Activated naive CD4-positive, alpha-beta T cell treated with anti-CD3 and anti-CD28 coated beads, Interleukin-2, amount 50 U/mL, for 72 hours (primary cell): Measurements from ENCODE around the gene GMNN. TPM values are rescaled to one million over a fixed set of nuclear protein-coding genes. Genes with fewer than 3 reads are reported as not detected.
A peak's percentile ranks its signal among the peaks of the same experiment; 100 is the strongest.

Experiments used
- ATAC-seq, 2 donors: fragments of 150-1000 bp; cut with Tn5 transposase; 2 replicates each; pipeline ENCODE4 v1.10.0; 2021; ENCODE audit warnings: mild to moderate bottlenecking in 2 of 2, moderate library complexity in 2 of 2
- DNase-seq, 2 donors: peaks; one replicate each; pipeline ENCODE4 v3.0.0; 2021 to 2022; ENCODE audit warnings: low spot score in 2 of 2
- H3K27ac Mint-ChIP-seq, 2 donors: one replicate each; pipeline ENCODE4 v1.8.0; 2022; ENCODE audit warnings: mild to moderate bottlenecking in 2 of 2, mixed read lengths in 2 of 2
- H3K36me3 Mint-ChIP-seq, 2 donors: one replicate each; pipeline ENCODE4 v1.8.0; 2022; ENCODE audit warnings: mixed read lengths in 2 of 2
- H3K9me3 Mint-ChIP-seq, 2 donors: one replicate each; pipeline ENCODE4 v1.8.0; 2022; ENCODE audit warnings: mixed read lengths in 2 of 2
- total RNA-seq, 2 donors: library from RNA; stranded (reverse); gene quantifications; one replicate each; pipeline ENCODE4 v1.2.3, GENCODE V29; 2022

The GMNN gene
- total RNA-seq, 2 donors from 2014 or later, result 68.7 to 109 TPM

DNA sequence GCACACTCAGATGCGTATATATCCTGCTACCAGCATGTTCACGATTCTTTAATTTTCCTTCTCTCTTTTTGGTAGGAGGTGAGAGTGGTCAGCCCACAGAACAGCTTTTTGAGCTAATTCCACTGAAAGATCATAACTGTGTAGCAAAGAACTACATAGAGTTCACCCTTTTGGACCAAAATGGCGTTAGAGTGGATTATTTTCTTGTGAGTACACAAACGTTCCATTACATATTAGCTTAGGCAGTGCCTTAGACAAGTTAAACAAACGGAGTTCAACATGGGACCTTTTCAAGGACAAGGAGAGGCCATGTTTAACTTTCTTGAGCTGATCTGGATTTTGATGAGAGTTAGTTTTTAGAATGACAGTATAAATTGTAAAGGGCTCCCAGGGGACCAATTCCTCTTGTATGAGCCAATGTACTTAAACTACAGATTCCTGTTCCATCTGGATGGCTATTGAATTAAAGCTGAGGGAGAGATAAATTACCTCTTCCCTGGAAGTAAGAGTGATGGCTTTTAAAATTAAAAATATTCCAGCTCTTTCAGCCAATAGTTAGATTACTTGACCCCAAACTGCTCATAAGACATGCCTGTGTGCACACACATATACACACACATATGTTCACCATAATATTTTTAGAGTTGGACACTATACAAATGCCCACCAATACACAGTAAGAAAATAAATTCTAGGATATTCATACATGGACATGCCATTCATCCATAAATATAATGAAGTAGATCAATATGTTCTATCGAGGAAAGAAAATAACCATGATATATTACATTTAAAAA is 49.6 kb downstream of the GMNN start:
- Mint-ChIP-seq H3K9me3 (no peaks in the 10 kb centered on the region), H3K36me3 (peaks cover 11 to 38% of the 10 kb centered on the region in 2 donors), H3K27ac (peak overlapping the region; percentile 62 to 72)
- DNase-seq, result no peak
- ATAC-seq, result no peak

DNA sequence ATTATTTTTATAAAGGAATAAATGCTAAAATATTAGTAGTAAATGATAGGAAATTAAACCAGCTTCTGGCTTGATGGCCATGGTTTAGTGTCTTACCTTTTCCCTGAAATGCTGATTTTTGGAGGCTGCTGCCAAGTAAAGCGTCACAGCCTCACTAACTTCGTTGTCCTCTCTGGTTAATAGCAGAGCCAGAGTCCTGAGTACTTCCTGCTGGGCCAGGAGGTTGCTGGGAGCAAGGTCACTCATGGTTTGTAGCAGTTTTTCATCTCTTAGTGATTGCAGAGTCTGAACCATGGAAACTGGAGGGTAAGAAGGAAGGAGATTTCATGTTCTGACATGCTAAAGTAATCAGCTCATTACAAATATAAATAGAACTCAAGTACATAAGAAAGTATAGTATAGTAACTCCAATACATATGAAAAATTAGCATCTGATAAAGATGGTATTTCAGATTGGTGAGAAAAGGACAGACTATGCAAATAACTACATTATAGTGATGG is 50.4 kb downstream of the GMNN start:
- ATAC-seq (no peak), DNase-seq (no peak)
- Mint-ChIP-seq H3K36me3 (peaks cover 11 to 38% of the 10 kb centered on the region in 2 donors), H3K9me3 (no peaks in the 10 kb centered on the region), H3K27ac (peak overlapping the region in 1 of 2 donors; percentile 12)

- Mint-ChIP-seq H3K36me3 (peaks cover 17 to 41% of the 10 kb centered on the region in 2 donors), H3K9me3 (no peaks in the 10 kb centered on the region), H3K27ac (peak overlapping the region; percentile 87 to 88)
- ATAC-seq (peak in 1 of 2 donors; percentile 10), DNase-seq (no peak)
These were observed 52.4 kb downstream of the GMNN start for GRCh38 chr6:24827162-24827561.

DNA sequence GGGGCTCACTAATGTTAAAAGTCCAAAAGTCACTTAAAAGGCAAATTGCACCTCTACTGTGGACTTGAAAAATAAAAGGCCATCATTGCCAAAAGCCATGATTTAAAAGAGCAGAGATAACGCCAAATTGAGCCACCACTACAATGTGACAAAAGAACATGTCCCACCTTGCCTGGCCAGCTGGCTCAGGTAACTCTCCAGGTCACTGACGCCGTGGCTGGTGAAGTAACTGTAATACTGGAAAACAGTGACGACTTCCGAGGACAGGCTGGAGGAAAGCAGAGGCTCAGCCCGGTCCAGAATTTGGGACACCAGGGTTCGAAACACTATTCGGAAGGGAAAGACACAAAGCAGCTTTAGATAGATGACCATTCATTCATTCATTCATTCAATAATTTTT is 53.2 kb downstream of the GMNN start:
- DNase-seq, result no peak
- Mint-ChIP-seq H3K36me3 (peaks cover 17 to 42% of the 10 kb centered on the region in 2 donors), H3K27ac (peak overlapping the region; percentile 87 to 88), H3K9me3 (no peaks in the 10 kb centered on the region)
- ATAC-seq, result no peak

DNA sequence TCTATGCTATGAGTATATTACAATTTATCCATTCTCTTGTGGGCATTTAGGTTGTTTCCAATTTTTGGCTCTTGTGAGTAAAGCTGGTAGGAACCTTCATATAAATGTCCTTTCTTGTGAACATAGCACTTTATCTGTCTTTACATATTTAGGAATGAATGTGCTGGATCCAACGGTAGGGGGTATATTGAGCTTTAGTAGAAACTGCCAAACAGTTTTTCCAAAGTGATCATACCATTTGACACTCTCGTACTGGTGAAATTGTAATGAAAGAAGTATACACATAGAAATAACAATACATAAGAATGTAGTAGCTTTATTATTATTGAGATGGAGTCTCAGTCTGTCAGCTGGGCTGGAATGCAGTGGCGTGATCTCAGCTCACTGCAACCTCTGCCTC is 54.9 kb downstream of the GMNN start:
- ATAC-seq, result no peak
- Mint-ChIP-seq H3K9me3 (no peaks in the 10 kb centered on the region), H3K36me3 (peaks cover 23 to 50% of the 10 kb centered on the region in 2 donors), H3K27ac (peak overlapping the region in 1 of 2 donors; percentile 65)
- DNase-seq, result no peak

DNA sequence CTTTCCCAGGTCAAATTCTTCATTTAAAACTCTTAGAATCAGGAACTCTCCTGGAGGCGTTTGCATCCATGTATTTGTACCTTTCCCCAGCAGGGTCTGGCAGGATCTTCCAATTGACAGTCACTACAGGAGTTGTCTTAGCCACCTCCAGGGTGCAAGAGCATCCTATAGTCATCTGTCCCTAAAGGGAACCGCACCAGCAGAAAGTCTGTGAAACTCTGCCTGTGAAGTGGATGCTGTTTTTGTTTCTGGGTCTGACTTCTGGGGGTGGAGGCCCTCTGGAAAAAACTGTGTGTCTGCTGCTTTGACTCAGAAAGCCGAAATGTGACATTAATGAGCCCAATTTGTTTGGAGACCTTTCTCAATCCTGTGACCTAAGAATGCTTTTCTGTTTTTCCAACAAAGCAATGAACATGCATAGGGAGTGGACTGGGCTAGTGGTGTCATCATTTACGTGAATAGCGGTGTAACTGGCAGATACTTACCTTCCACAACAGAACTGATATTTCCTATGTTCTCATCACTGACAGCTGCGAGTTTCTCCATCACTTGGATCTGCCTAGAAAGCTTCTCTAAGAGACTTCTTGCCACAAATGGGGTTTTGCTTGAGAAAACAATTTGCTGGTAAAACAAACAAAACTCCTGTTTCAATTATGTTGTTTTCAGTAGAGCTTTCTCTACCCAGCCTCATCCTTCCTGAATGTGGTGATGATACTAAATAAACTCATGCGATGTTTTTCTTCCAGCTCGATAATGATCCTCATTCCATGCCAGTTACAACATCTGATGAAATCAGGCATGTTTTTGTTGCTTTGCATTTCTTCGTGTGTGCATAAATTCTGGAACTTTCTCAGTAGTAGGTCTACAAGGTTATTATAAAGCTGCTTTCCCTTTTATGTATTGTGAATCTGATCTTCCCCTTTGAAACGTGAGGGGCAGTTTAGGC is 57.3 kb downstream of the GMNN start:
- peaks cover 25 to 52% of the 10 kb centered on the region in 2 donors for H3K36me3 Mint-ChIP-seq
- no peaks in the 10 kb centered on the region for H3K9me3 Mint-ChIP-seq
- ATAC-seq (peak in 1 of 2 donors; percentile 60), DNase-seq (no peak)
- H3K27ac Mint-ChIP-seq, result peak overlapping the region; percentile 28 to 92

- H3K27ac Mint-ChIP-seq, result peak overlapping the region; percentile 28 to 88
- no peak for ATAC-seq
- H3K36me3 Mint-ChIP-seq, result peaks cover 18 to 48% of the 10 kb centered on the region in 2 donors
- no peaks in the 10 kb centered on the region for H3K9me3 Mint-ChIP-seq
- DNase-seq, result no peak
These were observed 58.1 kb downstream of the GMNN start for GRCh38 chr6:24832794-24833193.

DNA sequence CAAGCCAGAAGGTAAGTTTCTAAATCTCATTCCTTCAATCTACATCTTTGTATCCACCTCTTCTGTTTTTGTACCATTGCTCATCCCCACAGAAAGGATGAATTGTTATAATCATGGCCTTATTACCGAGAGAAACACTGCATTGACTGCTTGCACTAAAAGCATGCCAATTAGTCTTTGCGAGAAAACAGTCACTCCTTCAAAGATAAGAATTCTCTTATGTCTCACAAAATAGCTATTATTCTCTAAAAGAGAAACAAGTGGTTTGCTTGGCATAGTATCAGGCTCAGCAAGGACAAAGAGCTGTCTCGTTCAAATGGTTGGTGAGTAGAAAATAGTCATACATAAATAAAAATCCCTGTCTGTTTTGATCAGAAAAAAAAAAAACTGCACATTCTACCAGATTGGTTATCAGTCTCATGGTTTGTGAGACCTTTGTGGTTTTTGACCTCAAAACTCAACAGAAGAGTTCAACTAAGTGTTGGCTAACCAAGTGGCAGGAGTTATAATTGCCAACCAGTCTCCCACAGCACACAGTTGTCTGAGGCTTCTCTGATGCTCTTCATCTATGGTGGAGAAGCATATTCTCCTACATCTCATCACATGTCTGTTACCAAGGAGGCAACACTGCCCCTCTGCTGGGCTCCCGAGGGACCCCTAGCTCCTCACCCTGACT is 59.1 kb downstream of the GMNN start:
- ATAC-seq, result peak in 1 of 2 donors; percentile 52
- Mint-ChIP-seq H3K36me3 (peaks cover 15 to 53% of the 10 kb centered on the region in 2 donors), H3K9me3 (no peaks in the 10 kb centered on the region), H3K27ac (peak overlapping the region; percentile 61 to 79)
- no peak for DNase-seq

Other genes starting within 250 kb of the GMNN start
- under 1 TPM in 1 of 2 donors, not detected in 1; 0.74 TPM for gene KIAA0319, start 128.7 kb upstream of the GMNN start, total RNA-seq
- 10 to 100 TPM; 46.0 to 60.2 TPM for gene TDP2, start 108.0 kb upstream of the GMNN start, total RNA-seq
- gene ACOT13, start 107.9 kb upstream of the GMNN start, total RNA-seq, result 10 to 100 TPM; 25.0 to 30.3 TPM
- 100 to 1,000 TPM; 120 to 141 TPM for gene C6orf62, start 55.8 kb upstream of the GMNN start, total RNA-seq
- under 1 TPM in 1 of 2 donors, not detected in 1; 0.31 TPM for gene ARMH2, start 24.0 kb downstream of the GMNN start, total RNA-seq
- 100 to 1,000 TPM in 1 of 2 donors, 10 to 100 TPM in 1; 63.9 to 126 TPM for gene RIPOR2, start 161.0 kb downstream of the GMNN start, total RNA-seq